Measurements from ENCODE around the gene DGKQ. TPM values are rescaled to one million over a fixed set of nuclear protein-coding genes. Genes with fewer than 3 reads are reported as not detected.
"Not testable (repeated sequence)": the region's sequence is repeated elsewhere in the genome, so short reads cannot be mapped to it uniquely, and the experiment has no call there.

DGKQ gene
- total RNA-seq, 1 experiment from 2014 or later = 12.6 TPM

DNA sequence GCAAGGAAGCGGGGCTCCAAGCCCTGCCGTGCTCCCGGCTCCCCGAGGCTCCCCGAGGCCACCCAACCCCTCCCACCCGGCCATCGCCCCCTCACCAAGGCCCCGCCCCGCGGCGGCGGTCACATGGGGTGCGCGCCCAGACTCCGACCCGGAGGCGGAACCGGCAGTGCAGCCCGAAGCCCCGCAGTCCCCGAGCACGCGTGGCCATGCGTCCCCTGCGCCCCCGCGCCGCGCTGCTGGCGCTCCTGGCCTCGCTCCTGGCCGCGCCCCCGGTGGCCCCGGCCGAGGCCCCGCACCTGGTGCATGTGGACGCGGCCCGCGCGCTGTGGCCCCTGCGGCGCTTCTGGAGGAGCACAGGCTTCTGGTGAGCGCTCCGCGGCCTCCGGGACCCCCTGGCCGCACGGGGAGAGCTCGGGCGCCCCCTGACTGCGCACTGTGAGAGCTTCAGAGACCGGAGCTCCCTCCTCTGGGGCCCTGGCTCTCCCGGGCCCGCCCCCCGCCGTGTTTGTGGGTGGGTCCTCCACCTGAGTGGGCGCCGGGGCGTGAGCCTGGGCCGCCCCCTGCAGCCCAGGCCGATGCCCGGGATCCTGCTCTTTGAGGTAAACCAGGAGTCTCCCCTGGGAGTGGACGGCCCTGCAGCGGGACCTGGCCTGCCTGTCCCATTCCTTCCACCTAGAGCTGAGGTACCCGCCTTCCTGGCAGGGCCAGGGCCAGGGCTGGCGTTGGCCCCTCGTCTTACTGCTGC is 13.7 kb upstream of the DGKQ start, which contains the start of gene IDUA:
Gene IDUA (plus strand): TSS at position 166 of the 745 bp plus-strand sequence. CDS start 41 bp downstream, at position 207.
- peak; percentile 71 for DNase-seq (ENCODE audit: low read depth, low spot score)
- in situ Hi-C loops (cut with HindIII; ENCODE audit: low pct_unique_long_range_greater_than_20kb, low sequenced_read_pairs) = no loop called here

DNA sequence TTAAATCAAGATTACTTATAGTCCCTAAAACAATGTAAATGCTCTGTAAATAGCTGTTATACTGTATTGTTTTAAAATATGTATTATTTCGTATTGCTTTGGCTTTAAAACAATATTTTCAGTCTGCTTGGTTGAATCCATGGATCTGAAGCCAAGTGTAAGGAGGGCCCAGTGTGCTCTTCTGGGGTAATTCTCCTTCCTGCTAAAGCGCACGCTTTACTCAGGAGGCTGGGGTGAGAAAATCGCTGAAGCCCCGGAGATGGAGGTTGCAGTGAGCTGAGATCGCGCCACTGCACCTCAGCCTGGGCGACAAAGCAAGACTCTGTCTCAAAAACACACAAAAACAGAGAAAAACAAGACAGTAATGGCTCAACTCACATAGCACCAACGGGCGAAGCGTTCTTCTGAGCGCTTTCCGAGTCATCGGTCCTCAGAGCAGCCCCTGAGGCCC is 13.1 kb upstream of the DGKQ start:
- DNase-seq (ENCODE audit: low read depth, low spot score) = no peak
- in situ Hi-C loops (cut with HindIII; ENCODE audit: low pct_unique_long_range_greater_than_20kb, low sequenced_read_pairs) = no loop called here

DNA sequence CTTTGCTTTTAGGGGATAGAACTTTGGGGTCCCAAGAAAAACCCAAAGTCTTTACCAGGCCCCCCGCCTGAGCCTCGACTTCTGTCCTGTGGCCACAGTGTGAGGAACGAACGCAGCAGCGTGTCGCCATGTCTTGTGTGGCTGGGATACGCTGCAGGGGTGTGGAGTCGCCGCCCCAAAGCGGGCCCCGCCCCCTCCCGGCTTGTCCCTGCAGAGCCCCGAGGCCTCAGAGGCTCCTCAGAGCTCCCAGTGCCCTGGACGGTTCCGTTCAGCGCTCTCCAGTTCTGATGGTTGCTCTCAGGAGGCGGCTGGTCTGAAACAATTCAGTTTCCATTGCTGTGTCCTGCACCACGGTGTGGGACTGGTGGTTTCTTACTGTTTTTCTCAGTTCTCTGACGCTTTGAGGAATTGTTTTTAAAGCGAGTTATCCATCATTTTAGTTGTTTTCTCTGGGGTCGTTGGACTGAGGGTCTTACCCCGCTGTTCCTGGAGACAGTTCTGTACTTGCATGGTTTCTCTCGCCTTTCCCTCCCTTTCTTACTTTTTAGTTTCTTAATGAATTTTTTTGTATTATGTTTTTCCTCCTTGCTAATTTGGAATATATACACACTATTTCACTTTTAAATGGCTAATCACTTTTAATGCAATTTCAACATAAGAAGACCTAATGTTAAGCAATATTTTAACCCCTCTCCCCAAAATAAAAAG is 11.9 kb upstream of the DGKQ start:
- no peak for DNase-seq (ENCODE audit: low read depth, low spot score)
- in situ Hi-C loops (cut with HindIII; ENCODE audit: low pct_unique_long_range_greater_than_20kb, low sequenced_read_pairs) = no loop called here

DNA sequence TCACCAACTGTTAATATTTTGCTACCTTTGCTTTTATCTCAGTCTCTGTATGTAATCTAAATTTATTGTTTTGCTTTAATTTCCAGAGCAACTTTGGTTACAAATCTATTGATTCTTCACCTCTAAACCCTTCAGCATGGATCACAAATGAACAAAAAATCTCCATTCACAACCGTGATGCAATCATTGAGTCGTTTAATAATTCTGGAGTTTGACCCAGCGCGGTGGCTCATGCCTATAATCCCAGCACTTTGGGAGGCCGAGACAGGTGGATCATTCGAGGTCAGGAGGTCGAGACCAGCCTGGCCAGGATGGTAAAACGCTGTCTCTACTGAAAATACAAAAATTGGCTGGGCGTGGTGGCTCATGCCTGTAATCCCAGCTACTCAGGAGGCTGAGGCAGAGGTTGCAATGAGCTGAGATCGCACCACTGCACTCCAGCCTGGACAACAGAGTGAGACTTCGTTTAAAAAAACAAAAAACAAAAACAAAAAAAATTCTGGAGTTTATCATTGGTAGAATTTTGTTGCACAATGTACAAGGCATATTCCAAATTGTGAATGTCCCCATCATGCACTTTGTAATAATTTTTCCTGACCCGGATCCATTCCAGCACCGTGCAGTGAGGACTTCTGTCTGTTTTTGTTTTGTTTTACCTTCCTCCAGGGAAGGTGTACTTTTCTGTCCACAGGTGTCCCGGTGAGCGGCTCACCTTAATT is 11.1 kb upstream of the DGKQ start:
- in situ Hi-C loops (cut with HindIII; ENCODE audit: low pct_unique_long_range_greater_than_20kb, low sequenced_read_pairs) = no loop called here
- no peak for DNase-seq (ENCODE audit: low read depth, low spot score)

DNA sequence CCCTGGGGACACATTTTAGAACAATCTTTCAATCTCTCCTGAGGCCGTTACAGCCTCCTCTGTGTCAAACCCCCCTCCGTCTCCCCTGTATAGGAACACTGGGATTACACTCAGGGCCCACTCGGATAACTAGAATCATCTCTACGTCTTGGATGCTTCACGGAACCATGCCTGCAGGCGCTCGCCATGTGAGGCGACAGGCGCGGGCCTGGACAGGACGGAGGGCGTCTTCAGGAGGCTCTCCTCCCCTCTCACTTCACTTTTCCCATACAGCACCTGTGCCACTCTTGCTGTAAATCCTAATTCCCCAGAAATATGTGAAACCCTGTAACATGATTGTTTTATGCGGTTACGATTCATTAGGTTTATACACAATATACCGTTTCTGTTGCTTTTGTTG is 9.4 kb upstream of the DGKQ start:
- in situ Hi-C loops (cut with HindIII; ENCODE audit: low pct_unique_long_range_greater_than_20kb, low sequenced_read_pairs) = no loop called here
- no peak for DNase-seq (ENCODE audit: low read depth, low spot score)

DNA sequence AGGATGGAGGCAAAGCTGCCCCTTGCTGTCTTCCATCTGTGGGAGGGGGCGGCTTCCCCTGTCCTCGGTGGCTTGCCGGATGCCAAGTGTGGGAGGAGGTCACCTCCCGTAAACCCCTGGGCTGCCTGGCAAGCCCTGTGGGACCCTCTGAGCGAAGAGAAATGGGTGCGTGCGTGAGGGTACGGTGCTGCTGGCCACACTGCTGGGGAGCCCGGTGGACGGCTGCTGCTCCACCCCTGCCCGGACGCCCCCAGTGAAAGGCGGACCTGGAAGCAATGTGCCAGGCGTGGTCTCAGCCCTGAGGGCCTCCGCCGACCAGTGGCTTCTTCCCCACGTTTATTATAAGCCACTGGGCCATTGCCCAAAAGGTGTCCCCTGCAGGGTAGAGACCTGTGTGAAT is 8.9 kb upstream of the DGKQ start:
- DNase-seq (ENCODE audit: low read depth, low spot score) = no peak
- in situ Hi-C loops (cut with HindIII; ENCODE audit: low pct_unique_long_range_greater_than_20kb, low sequenced_read_pairs) = no loop called here

DNA sequence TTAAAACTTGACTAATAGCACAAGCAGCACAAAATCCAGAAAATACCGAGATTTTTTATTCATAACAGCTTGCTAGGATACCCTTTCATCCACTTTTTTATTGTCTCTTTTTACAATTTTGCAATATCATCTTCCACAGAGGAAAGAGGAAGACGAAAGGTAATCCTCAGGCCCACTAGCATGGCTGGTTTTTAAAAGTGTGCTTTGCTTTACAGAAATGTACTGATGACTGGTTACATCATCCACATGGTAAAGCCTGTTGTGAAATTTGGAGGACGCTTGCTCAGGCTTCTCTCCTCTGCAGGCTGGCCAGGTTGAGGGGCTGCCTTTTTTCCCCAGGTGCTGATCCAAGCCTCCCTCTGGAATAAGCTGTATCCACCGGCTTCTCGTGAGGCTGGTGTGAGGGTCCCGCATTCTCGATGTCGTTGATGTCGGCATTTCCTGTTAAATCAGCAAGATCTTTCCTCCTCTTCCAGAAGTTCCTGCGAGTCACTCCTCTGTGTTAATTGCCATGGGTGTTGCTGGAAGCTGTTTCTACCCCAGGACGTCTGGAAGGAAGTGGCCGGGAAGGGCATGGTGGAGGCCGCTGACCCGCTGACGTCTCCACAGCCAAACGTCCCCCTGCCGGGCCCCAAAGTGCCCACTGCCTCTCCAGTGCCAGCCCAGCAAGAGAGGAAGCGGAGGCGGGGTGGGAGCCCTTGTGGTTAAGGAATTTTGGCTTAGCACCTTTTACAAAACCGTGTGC is 5.8 kb upstream of the DGKQ start:
- in situ Hi-C loops (cut with HindIII; ENCODE audit: low pct_unique_long_range_greater_than_20kb, low sequenced_read_pairs) = no loop called here
- DNase-seq (ENCODE audit: low read depth, low spot score) = no peak

DNA sequence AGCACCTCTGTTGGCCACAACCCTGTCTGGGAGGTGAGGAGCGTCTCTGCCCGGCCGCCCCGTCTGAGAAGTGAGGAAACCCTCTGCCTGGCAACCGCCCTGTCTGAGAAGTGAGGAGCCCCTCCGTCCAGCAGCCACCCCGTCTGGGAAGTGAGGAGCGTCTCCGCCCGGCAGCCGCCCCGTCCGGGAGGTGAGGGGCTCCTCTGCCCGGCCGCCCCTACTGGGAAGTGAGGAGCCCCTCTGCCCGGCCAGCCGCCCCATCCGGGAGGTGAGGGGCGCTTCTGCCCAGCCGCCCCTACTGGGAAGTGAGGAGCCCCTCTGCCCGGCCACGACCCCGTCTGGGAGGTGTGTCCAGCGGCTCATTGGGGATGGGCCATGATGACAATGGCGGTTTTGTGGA is 2.6 kb upstream of the DGKQ start:
- DNase-seq (ENCODE audit: low read depth, low spot score); in situ Hi-C loops (cut with HindIII; ENCODE audit: low pct_unique_long_range_greater_than_20kb, low sequenced_read_pairs): not testable (repeated sequence)

DNA sequence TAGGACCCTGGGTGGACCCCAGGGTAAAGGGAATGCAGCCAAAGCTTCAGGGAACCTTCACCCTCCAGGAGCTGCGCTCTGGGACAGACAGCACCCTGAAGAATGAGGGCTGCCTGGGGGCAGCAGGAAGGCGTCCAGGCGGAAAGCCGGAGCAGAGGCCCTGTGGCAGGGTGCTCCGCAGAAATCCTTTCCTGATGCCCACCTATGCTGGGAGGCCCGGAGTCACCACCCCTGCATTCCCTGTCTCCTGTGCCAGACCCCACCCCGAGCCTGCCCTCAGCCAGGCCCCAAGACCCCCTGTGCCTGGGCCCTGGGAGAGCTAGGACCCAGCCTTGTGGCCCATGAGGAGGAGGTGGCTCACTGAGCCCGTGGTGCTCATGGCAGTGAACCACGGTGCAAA is 1.3 kb upstream of the DGKQ start:
- in situ Hi-C loops (cut with HindIII; ENCODE audit: low pct_unique_long_range_greater_than_20kb, low sequenced_read_pairs) = no loop called here

DNA sequence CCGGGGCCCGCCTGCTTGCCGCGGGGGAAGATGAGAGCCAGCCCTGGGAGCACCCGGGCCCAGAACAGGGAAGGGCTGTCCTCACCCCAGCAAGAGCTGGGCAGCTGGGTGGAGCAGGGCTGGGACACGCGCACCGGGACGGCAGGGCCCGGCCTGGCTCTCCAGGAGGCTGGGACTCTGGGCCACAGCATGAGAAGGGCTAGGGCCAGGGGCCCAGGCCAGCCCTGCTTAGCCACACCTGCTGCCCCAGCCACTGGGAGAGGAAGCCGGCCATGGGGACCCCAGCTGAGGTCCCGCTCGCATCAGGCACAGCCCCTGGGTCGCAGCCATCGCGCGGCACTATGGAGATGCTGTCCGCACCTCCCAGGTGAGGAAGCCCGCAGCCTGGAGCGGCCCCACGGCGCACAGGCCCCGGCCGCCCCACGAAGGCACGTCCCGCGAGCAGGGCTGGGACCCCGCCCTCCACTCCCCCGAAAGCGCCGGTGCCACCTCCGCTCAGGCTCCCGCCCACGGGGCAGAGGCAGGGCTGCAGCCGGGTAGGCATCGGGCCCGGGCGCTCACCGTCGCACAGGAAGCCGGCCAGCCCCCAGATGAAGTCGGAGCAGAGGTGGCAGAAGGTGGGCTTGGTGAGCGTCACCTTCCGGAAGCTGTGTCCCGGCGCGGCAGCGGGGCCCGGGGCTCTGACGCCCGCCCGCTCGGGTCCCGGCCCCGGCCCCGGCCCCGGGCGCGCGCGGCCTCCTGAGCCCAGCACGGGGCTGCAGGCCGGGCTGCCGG is 531 bp downstream of the DGKQ start:
- in situ Hi-C loops (cut with HindIII; ENCODE audit: low pct_unique_long_range_greater_than_20kb, low sequenced_read_pairs) = no loop called here
- no peak for DNase-seq (ENCODE audit: low read depth, low spot score)

More for the DNA sequence above, 1.3 kb upstream of the DGKQ start:
- no peak for DNase-seq (ENCODE audit: low read depth, low spot score)

DNA sequence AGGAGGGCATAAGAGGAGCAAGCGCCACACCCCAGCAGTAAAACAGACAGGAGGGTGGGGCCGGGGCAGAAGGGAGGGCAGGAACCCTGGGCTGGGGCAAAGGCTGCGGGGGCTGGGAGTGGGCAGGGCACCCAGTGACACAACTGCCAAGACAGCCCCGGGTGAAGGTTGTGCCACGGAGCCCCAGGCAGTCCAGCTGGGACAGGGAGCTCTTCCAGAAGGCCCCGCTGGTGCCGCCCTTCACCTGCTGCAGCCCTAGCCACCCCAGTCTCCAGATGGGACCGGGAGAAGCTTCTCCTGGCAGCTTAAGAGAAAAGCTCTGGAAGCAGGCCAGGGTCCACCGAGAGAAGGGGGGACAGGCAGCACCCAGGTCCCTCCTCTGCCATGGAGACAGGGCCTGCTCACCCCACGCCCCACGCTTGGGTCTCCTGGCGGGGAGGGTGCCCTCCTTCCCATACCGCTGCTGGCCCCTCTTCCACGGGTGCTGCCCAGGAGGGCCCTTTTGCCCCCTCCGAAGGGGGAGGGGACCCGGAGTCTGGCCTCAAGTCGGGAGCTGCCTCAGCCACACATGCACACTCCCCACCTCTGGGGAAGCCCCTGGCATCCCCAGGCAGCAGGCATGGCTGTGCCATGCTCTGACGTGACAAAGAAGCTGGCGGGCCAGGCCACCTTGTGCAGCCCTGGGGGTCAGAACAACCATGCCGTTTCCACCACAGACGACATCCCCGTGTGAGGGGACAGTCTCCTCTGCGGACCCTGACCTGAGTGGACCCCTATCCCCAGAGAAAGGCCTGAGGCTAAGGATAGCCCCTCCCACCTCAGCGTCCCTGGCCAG is 1.5 kb downstream of the DGKQ start:
- in situ Hi-C loops (cut with HindIII; ENCODE audit: low pct_unique_long_range_greater_than_20kb, low sequenced_read_pairs) = no loop called here
- no peak for DNase-seq (ENCODE audit: low read depth, low spot score)

DNA sequence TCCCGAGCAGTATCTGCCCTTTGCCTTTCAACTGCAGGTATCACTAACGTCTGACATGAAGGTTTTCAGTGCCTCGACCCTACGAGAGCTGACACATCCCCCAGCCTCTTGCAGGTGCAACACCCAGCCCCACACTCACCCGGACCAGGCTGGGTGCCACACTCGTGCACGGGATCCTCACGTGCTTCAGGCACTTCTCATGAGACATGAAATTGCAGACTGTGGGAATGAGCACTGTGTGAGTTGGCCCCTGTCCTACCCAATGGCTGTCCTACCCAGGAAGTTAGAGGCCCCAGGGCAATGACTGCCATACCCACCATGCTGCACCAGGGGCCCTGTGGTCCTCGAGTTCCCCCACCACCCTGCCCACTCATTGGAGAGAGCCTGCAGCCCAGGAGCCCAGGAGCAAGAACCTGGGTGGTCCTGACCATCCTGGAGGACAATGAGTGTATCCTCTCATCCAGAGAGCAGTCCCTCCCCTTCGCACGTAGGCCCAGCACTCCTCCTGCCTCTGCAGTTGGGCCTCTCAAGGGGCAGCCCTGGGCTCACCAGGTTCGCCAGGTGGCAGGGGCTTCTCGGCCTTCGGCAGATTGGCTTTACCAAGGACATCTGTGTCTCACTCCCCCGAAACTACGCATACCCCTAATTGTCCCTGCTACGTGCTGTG is 2.4 kb downstream of the DGKQ start:
- in situ Hi-C loops (cut with HindIII; ENCODE audit: low pct_unique_long_range_greater_than_20kb, low sequenced_read_pairs) = no loop called here
- no peak for DNase-seq (ENCODE audit: low read depth, low spot score)

DNA sequence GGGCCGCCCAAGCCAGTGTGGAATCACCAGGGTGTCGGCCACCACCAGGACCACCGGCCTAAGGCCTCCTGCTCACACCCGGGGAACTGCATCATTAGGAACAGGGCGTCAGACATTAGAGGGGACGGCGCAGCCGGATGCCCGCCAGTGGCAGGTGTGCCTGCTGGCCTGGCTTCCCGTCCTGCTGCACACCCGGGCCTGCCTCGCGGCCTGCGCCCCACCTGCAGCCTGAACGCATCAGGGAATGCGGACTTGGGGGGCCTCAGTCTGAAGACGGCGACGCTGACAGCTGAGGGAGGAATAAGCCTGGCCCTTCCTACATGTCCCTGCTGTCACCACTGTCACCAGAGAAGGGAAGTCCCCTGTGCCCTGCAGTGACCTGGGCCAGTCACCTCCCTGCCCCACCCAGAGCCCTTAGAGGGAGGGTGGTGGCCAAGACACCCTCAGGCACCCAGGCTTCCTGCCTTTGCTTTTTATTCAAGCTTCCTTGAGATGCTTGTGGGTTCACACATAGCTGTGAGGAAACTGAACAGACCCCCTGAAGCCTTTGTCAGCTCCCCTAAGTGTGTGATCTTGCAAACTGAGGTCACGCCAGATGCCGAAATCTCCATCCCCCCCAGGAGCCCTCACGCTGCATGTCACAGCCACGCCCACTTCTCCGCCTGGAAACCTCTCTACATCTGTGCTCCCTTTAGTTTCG is 3.2 kb downstream of the DGKQ start:
- in situ Hi-C loops (cut with HindIII; ENCODE audit: low pct_unique_long_range_greater_than_20kb, low sequenced_read_pairs) = no loop called here
- DNase-seq (ENCODE audit: low read depth, low spot score) = no peak

DNA sequence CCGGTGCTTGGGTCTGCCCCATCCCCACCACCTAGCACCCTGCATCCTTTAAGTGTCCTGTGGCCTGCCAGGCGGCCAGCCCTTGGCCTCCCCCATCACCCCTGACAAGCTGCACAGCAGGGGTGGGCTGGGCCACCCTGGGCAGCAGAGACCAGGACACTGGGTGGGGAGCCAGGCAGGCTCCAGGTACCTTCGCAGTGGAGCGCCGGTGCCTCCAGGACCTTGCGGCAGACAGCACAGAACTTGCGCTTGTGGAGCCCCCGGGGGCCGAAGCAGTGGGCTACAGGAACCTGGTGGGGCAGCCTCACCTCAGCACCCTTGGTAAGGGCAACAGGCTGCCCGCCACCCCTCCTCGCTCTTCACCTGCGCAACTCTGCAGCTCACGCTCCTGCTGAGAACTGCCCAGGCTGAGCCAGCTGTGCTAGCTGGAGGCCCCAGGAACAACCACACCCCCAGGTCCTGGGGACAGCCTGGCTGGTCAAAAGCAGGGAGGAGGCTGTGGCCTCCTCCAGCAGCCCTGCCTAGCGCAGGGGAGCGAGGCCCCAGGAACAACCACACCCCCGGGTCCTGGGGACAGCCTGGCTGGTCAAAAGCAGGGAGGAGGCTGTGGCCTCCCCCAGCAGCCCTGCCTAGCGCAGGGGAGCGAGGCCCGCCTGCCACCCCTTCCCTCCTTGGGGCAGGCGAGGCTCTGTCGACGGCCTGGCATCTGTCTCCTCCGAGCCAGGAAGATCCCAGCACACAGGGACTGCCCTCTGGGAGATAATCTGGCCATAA is 4.6 kb downstream of the DGKQ start:
- in situ Hi-C loops (cut with HindIII; ENCODE audit: low pct_unique_long_range_greater_than_20kb, low sequenced_read_pairs) = no loop called here

DNA sequence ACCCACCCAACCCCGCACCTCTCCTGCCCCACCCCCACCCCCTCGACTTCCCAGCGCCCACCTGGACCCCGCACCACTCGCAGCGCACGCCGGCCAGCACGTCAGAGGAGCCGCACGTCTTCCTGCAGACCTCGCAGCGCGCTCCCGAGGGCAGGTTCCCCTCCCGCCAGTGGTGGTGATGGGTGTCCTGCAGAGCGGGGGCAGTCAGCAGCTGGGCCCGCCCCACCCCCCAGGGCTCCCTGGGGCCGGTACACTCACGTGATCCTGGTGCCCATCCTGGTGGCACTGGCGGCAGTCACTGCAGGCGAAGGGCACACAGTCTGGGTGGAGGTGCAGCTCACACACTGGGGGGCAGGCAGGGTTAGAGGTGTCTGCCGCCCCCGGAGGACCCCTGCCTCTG is 5.1 kb downstream of the DGKQ start:
- DNase-seq (ENCODE audit: low read depth, low spot score) = no peak
- in situ Hi-C loops (cut with HindIII; ENCODE audit: low pct_unique_long_range_greater_than_20kb, low sequenced_read_pairs) = no loop called here

More for the DNA sequence above, 4.6 kb downstream of the DGKQ start:
- DNase-seq (ENCODE audit: low read depth, low spot score) = no peak
